ENCODE data around the gene GARIN3. TPM values are rescaled to one million over a fixed set of nuclear protein-coding genes. Genes with fewer than 3 reads are reported as not detected.

GARIN3 gene
- total RNA-seq, 1 donor from 2014 or later: not detected

DNA sequence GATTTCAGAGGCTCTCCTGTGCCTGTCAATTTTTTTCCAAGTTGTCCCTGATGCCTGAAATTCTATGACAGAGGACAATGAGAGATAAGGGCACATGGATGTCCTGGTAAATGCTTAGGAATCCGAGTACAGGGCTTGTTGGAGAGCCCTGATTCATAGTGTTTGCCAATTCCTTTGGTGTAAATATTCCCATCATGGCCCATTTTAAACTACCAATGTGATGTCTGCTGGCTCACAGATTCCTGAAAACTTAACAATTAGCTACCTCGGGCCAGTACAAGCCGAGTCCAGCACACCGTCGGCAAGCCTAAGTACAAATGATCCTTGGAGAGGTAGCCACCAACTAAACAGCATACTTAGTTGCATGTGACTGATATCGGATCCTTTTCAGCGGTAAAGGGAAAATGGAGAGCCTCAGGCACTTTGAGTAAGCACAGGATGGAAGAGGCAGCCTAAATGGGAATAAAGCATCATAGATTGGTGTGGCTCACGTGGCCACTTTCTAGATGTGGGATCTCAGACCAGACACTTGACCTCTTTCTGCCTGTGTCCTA lies 18.1 kb upstream of the GARIN3 start:
- DNase-seq: no peak

DNA sequence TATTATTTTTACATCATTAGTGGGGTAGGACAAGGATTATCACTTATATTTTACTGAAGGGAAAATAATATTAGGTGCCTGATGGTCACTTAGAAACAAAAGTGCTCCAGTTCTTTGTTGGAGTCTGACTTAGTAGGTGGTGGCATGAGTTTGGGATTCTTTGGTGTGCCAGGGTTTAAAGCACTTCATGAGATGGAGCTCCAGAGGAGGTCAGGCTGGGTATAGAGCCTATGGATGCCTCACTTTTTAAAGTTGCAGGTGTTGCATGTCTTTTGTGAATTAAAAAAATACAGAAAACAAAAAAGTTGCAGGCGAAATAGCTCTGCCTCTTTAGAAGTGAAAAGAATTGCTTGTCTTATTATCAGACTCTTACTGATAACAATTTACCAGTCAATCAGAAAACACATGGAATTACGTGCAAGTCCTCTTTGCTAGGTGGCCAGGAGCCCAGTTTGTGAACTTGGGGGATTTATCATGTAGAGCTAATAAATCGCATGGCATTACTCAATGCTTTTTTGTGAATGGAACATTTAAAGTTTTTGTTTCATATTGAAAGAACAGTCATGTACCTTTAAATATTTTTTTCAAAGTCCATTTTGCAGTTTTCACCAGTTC lies 16.2 kb upstream of the GARIN3 start:
- DNase-seq: no peak

DNA sequence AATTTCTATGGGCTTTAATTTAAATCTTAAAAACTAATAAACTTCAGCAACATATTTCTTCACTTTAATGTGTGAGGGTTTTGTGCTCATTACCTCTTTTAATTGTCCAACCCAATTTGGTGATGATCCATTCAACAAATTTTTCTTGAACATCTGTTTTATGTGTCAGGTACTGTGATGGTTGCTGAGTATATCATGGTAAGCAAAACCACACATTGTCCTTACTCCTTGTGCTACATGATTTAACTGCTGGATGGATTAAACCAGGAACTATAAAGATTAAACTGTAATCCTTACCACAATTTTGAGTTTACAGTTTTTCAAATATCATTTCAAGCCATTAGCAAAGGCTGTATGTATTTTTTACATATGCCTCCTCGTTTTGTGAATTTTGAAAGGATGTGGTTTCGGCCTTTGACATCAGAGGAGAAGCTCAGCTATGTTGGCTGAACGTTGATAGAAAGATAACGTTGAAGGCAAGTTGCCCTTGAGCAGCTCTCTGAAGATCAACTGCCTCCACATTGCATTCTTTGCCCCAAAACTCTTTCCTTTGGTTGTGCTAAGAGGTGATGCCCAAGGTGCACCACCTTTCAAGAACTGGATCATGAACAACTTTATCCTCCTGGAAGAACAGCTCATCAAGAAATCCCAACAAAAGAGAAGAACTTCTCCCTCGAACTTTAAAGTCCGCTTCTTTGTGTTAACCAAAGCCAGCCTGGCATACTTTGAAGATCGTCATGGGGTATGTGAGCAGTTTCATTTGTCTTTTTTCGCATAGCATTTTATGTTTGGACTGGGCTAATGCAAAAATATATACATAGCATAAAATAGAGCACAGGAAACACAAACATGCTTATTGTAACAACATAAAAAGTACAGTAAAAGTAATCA lies 14.6 kb upstream of the GARIN3 start, which contains the start of gene ITK:
TSS of gene ITK (plus strand) at position 467 of the 891 bp plus-strand sequence. CDS start at position 605, 138 bp downstream.
- no peak for DNase-seq

DNA sequence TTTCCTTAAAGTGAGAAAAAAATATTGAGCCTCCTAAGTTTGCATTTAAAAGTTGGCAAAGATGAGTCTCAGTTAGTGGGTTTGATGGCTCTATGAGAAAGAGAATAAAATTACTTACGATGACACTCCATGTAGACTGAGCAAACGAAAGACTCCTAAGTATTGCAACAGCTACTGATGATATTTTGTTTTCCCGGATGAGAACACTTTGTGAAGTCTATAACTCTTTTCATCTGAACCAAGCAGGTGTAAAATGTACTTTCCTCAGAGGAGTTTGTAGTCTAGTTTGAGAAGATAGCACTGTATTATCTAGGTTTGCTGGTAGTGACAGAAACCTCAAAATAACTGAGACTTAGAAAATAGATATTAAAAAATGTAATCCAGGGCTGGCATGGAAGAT lies 12.9 kb upstream of the GARIN3 start:
- no peak for DNase-seq

DNA sequence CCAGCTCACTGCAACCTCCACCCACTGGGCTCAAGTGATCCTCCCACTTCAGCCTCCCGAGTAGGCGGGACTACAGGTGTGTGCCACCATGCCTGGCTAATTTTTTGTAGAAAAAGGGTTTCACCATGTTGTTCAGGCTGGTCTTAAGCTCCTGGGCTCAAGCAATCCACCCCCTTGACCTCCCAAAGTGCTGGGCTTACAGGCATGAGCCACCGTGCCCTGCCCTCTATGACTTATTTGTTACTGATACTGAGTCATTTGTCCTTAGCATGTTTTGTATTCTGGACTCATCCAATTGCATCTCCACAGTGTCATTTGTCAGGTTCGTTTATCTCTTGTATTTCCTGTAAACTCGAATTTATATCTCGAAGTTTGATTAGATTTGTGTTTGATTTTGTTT lies 11.9 kb upstream of the GARIN3 start:
- no peak for DNase-seq

DNA sequence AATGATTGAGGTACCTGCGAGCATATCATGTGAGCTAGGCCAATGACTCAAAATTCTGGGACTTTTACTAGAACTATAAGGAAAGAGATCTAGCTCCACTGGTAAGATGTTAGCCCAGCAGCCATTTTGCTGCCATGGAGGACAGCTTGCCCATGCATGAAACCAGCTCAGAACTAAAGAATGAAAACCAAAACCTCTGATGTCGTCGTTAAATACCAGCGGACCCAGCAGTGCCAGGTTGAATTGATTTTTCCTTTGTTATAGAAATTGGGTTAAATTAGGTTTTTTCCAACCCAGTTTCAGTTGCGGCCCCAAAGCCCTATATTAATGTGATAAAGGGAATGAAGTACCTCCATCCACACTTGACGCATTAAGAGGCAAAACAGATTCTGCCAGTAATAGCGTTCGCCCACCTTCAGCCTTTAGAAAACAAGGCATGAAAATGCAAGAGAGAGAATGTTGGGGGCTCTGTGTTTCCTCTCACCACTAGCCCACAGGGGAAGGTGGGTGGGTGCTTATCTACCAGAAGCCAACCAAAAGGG lies 9.1 kb upstream of the GARIN3 start:
- no peak for DNase-seq

DNA sequence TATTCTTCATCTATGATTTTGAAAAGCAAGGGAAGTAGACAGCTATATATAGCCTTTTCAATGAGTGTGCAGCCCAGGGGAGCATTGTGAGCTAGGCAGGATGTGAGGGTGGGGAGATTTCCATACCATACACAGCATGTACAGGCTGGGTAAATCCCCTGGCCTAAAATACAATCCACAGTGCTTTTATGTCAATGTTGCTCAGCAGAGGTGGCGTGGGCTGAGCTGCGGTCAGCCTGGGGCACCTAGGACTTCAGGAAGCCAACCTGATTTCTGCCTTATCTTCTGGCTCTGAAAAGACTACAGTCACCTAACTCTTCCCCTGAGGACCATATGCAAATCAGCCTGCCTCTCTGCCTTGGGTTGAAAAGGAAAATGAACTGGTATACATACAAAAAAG lies 6.3 kb upstream of the GARIN3 start:
- DNase-seq: no peak

DNA sequence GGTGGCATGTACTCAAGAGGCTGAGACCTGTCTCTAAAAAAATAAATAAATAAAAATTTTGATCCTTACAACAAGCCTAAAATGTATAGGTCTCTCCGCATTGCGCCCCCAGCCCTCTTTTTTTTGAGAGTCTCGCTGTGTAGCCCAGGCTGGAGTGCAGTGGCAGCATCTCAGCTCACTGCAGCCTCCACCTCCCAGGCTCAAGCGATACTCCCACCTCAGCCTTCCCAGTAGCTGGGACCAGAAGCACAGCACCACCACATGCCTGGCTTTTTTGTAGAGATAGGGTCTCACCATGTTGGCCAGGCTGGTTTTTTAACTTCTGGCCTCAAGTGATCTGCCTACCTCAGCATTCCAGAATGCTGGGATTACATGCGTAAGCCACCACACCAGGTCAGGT lies 2.2 kb upstream of the GARIN3 start:
- DNase-seq: no peak

DNA sequence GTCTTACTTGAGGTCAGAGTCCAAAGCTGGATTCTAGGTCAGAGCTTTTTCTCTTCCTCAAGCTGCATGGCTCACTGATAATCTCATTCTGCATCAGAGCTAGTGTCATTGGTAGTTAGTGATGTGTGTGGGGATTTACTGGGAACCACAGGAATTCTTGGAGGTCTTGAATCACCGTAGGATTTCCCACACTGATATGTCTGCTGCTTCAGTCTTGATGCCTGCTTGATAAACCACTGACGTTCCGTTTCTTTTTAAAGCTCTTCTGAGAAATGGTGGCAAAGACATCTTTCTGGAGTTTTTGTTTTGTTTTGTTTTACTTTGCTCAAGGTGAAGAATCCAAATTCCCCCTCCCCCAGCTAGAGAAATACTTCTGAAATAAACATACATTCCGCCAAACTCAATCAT lies 1.2 kb upstream of the GARIN3 start:
- DNase-seq: no peak

DNA sequence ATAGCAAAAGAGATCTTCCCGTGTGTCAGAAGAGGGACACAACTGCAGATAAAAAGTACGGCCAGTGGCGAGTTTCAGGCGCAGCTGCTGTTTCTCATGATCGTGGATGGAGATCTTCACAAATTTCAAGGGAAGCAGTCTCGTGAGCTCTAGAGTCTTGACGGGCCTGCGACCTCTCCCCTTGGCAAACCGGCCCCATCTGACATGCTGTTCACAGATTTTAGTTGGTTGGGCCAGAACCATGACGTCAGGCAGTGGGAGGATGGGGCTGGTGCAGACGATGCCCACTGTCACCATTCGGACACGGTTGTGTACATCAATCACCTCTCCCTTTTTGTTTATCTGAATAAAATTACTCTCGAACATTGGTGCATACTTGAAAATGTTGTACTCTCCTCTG lies 396 bp downstream of the GARIN3 start:
- no peak for DNase-seq

DNA sequence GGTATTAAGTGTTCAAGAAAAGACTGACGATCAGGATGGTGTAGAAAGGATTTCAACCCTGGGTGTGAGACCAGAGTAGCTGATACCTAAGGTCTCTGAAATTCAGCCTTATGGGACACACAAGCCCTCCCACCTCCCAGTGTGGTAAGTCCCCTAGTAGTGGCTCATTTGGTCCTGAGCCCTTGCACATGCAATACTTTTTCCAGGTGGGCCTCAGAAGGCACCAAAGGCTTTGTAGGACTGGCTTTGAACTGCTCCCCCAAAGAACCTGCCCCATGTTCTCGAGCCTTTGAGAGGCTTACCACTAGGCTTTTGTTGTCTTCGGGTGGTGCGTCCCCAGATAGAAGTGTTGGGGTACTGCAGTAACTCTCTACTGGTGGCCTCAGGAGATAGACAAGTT lies 803 bp downstream of the GARIN3 start:
- no peak for DNase-seq

DNA sequence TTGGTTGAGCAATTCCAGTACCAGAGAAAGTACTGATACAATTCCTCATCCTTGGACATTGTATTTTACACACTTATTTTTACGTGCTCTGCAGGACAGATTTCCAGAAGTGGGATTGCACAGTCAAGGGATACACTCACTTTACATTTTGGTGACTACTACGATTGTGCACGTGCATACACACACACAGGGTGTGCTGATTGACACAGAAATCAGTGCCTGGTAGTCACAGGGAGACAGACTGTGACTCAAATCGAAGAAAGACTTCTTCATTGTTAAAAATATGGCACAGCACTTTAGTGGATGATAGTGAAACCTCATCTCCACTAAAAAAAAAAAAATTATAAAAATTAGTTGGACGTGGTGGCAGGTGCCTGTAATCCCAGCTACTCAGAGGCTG lies 1.5 kb downstream of the GARIN3 start:
- DNase-seq: no peak

DNA sequence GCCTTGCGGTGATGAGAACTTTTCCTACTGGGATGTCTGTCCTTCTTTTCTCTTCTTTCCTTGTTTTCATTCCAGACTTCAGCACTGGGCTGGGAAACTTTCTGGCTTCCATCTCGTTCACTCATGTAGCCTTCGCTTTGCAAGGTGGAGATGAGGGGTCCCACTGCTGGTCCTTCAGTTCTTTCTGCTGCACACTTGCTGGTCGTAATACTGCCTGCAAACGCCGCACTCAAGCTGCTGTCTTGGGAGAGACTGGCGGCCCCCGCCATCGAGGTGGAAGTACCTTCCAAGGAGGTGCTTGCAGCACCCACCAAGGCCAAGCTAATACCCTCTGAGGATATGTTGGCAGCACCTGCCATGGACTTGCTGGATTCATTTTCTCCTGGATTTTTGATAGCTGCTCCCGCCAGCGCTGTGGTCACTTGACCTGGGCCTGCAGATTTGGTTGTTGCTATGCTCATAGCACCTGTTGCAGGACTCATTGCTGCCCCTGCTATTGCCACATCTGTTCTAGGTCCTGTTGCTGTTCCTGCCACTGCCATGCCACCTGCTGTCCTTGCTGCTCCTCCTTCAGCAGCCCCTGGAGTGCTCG lies 3.0 kb downstream of the GARIN3 start:
- DNase-seq: no peak

DNA sequence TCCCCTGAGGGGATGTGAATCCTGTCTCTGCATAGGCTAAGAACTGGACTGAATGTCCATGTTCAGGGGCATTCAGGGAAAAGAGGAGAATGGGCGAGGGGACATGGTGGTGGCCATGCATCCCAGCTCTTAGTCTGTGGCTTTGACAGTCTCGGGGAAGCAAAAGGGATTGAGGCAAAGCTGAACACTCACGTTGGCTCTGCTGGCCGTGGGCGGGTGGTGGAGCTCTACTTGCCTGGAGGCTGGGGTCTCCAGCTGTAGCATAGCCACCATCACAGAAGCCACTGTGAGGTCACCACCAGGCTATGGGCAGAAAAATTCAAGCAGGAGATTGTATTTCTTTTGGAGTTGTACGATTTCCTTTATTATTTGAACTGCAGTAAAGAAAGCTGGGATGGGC lies 4.1 kb downstream of the GARIN3 start:
- no peak for DNase-seq

DNA sequence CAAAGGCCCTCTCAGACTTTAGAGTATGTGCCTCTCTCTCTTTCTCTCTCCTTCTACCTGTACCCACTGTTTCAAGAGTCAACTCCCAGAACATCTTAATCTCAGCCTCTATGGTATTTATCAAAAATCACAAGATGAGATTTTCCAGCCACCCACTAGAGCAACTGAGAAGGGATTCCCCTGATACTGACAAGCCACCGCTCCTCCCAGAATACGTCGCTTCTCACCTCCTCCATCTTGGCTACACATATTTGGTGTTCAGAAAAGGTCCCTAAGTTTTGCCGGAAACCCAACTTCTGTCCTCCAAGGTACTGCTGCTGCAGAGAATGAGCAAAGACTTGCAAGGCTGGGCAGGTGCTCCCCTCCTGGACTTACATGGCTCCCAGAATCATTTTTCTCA lies 6.1 kb downstream of the GARIN3 start:
- no peak for DNase-seq

DNA sequence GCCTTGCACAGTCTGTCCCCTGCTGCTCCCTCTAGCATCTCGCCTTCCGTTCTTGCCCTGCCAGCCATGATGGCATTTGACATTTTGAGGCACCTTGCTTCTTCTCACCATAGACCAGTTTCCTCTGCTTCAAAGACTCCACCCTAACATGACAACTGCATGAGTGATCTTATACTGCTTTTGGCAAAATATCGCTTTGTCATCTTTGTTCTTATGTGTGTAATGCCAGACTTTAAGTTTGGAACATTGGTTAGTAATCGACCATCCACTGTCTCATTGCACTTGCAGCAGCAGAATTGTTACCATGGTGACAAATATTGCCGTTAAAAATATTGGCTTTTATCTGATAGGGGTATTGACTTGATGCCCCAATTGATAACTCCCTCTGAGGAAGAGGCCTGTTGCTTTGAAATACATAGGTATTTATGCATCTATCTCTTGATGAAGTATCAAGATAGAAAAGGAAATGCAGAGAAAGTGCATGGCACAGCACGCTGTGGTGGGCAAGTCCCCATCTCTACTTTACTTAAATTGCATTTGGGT lies 6.8 kb downstream of the GARIN3 start:
- DNase-seq: no peak

DNA sequence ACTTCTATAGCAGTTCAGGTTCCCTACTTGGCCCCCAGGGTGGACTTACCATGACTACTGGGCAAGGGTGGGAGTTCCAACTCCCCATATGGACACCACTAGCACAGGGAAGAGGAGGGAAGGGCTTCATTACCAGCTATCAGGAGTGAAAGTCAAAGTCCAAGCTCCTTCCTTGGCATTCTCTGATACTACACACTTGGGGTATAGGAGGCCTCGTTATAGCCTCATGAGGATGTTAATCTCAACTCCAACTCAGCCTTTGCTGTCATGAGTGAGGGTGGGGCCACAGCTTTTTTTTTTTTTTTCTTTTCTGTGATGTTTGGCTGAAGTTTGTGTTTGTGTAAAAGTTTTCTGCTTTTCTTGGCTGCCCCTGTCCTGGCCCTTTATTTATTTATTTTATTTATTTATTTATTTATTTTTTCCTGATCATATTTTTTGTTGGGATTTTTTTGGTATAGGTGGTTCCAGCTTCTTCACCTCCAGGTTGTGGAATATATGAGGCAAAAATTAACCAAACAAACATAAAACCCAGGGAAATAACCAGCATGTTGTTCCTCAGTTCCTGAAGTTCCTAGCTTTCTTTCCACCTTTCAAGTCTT lies 8.7 kb downstream of the GARIN3 start:
- no peak for DNase-seq

DNA sequence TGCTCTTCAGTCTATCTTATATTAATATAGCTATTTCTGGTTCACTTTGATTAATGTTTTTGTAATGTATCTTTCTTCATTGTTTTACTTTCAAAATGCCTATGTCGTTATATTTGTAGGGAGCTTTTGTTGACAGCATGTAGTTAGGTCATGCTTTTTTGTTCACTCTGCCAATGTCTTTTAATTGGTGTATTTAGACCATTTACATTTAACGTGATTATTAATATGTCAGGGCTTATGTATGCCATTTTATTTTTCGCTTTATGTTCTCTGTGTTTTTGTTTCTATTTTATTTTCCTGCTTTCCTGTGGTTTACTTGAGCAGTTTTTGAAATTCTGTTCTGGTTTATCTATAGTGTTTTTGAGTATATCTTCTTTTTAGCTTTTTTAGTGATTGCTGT lies 10.8 kb downstream of the GARIN3 start:
- DNase-seq: no peak

DNA sequence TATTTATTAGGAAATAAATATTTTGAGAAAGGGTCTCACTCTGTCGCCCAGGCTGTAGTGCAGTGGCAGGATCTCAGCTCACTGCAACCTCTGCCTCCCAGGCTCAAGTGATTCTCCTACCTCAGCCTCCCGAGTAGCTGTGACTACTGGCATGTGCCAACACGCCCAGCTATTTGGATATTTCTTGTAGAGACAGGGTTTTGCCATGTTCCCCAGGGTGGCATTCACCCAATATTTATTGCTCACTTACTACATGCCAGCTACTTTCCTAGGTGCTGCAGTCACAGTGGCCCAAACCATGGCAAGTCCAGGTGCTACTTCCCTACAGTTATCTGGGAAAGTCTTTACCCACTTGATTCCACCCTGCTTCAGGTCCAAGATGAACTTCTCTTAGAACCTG lies 15.1 kb downstream of the GARIN3 start:
- no peak for DNase-seq

DNA sequence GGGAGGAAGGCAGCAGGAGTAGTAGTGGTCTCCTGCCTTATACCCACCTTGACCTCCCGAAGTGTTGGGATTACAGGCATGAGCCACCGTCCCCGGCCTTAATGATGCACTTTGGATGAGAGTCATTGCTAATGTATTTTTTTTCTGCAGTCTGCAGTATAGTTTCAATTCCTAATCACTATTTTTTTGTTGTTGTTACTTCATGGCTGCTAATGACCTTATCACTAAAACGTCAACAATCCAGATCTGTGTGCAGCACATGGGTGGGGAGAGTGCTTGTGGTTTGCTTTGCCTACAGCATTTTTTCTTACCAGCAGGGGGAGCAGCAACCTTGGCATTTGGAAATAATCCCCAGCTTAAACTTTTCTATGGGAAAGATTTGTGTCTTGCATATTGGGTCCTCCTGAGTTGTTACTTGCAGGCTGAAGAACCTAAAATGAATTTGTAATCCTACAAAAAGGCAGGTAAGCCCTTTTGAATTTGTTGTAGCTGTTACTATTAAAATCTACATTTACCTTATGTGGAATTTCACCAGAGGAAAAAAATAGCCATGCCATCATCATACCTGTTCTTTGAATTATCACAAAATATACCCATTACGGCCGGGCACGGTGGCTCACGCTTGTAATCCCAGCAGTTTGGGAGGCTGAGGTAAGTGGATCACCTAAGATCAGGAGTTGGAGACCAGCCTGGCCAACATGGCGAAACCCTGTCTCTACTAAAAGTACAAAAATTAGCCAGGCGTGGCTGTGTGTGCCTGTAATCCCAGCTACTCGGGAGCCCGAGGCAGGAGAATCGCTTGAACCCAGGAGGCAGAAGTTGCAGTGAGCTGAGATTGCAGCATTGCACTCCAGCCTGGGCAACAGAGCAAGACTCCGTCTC lies 17.1 kb downstream of the GARIN3 start:
- peak; percentile 78 for DNase-seq
